DOHH2 (cell line): ENCODE measurements around the gene CYP11A1.

Source experiments
- H3F3A ChIP-seq: fragments of 200-600 bp; sonication (generic), shearing (Covaris generic); 2 replicates; pipeline ENCODE4 v1.6.0; 2016; ENCODE audit warnings: antibody characterized with exemption, mild to moderate bottlenecking; ENCODE audit not compliant: control insufficient read depth, insufficient read depth
- H3K27ac ChIP-seq: fragments of 200-600 bp; sonication (generic); 2 replicates; pipeline ENCODE4 v1.5.1; 2014; ENCODE audit warnings: low read depth, mild to moderate bottlenecking, low read length, moderate library complexity
- H3K27me3 ChIP-seq: fragments of 200-600 bp; sonication (generic); 2 replicates; pipeline ENCODE4 v1.6.1; 2014; ENCODE audit warnings: mild to moderate bottlenecking, low read length, mixed read lengths; ENCODE audit not compliant: control insufficient read depth
- H3K36me3 ChIP-seq: fragments of 200-600 bp; sonication (generic); 2 replicates; pipeline ENCODE4 v1.6.1; 2014; ENCODE audit warnings: mild to moderate bottlenecking, low read length, moderate library complexity, mixed read lengths; ENCODE audit not compliant: control insufficient read depth
- H3K4me1 ChIP-seq: fragments of 200-600 bp; sonication (generic); 2 replicates; pipeline ENCODE4 v1.6.1; 2014; ENCODE audit warnings: mild to moderate bottlenecking, low read length, mixed read lengths; ENCODE audit not compliant: control insufficient read depth
- H3K4me2 ChIP-seq: fragments of 200-600 bp; sonication (generic); 2 replicates; pipeline ENCODE4 v1.6.0; 2014; ENCODE audit warnings: mild to moderate bottlenecking, low read length, moderate library complexity
- H3K4me3 ChIP-seq: fragments of 200-600 bp; sonication (generic); 2 replicates; pipeline ENCODE4 v1.5.1; 2014; ENCODE audit warnings: mild to moderate bottlenecking, low read length, mixed read lengths
- H3K79me2 ChIP-seq: fragments of 200-600 bp; sonication (generic); 2 replicates; pipeline ENCODE4 v1.6.1; 2014; ENCODE audit warnings: mild to moderate bottlenecking, low read length, mixed read lengths; ENCODE audit not compliant: control insufficient read depth
- H3K9me2 ChIP-seq: fragments of 200-600 bp; sonication (generic); replicated peaks from 2 replicates; pipeline ENCODE4 v1.6.1; 2014; ENCODE audit warnings: mild to moderate bottlenecking, low read length, mixed read lengths; ENCODE audit not compliant: control insufficient read depth
- H3K9me3 ChIP-seq: fragments of 200-600 bp; sonication (generic); 2 replicates; pipeline ENCODE4 v1.6.1; 2014; ENCODE audit warnings: antibody characterized with exemption, low read length, mixed read lengths; ENCODE audit not compliant: control insufficient read depth, insufficient read depth
- H4K20me1 ChIP-seq: fragments of 200-600 bp; sonication (generic); 2 replicates; pipeline ENCODE4 v1.6.0; 2014; ENCODE audit warnings: low read depth, mild to moderate bottlenecking, antibody characterized with exemption, low read length, moderate library complexity; ENCODE audit not compliant: control insufficient read depth, insufficient read depth
- CTCF ChIP-seq: fragments of 200-600 bp; sonication (generic); IDR thresholded peaks from one replicate; pipeline ENCODE4 v1.5.1; 2014; ENCODE audit warnings: antibody characterized with exemption, mild to moderate bottlenecking, low read depth, low read length; ENCODE audit not compliant: poor library complexity, severe bottlenecking
- EZH2phosphoT487 ChIP-seq: fragments of 200-600 bp; sonication (generic); IDR thresholded peaks from 2 replicates; pipeline ENCODE4 v1.6.1; 2017; ENCODE audit warnings: borderline replicate concordance, mild to moderate bottlenecking, antibody characterized with exemption, low read length, moderate library complexity, mixed read lengths

CYP11A1 gene

GRCh38 chr15:74335396-74335795, 32.0 kb downstream of the CYP11A1 start:
- Histone ChIP-seq H3K9me3 (no peaks in the 10 kb centered on the region), H3K36me3 (no peaks in the 10 kb centered on the region), H3K27me3 (peaks cover 2% of the 10 kb centered on the region; the same call in 1 of the 2 replicates), H3K79me2 (no peaks in the 10 kb centered on the region), H3K9me2 (no peaks in the 10 kb centered on the region), H3K4me1 (no peaks in the 10 kb centered on the region), H4K20me1 (no peaks in the 10 kb centered on the region), H3K4me2 (no peak overlapping the region), H3K4me3 (no peak overlapping the region), H3F3A (no peaks in the 10 kb centered on the region), H3K27ac (no peak overlapping the region)
- TF ChIP-seq CTCF (no peak), EZH2phosphoT487 (no peak)

- H3K79me2 ChIP-seq = no peaks in the 10 kb centered on the region
- H3K4me2 ChIP-seq = no peak overlapping the region
- H3K36me3 ChIP-seq = no peaks in the 10 kb centered on the region
- H3K4me3 ChIP-seq = no peak overlapping the region
- H3K9me2 ChIP-seq = no peaks in the 10 kb centered on the region
- no peaks in the 10 kb centered on the region for H3K4me1 ChIP-seq
- no peak overlapping the region for H3K27ac ChIP-seq
- no peaks in the 10 kb centered on the region for H4K20me1 ChIP-seq
- peaks cover 2% of the 10 kb centered on the region; the same call in 1 of the 2 replicates for H3K27me3 ChIP-seq
- no peaks in the 10 kb centered on the region for H3K9me3 ChIP-seq
- TF ChIP-seq CTCF (no peak), EZH2phosphoT487 (no peak)
- H3F3A ChIP-seq = no peaks in the 10 kb centered on the region
Observed at GRCh38 chr15:74334127-74334526, 33.3 kb downstream of the CYP11A1 start.

- no peak overlapping the region for H3K27ac ChIP-seq
- no peaks in the 10 kb centered on the region for H4K20me1 ChIP-seq
- no peaks in the 10 kb centered on the region for H3F3A ChIP-seq
- H3K4me3 ChIP-seq = no peak overlapping the region
- H3K79me2 ChIP-seq = no peaks in the 10 kb centered on the region
- no peak for TF ChIP-seq EZH2phosphoT487
- TF ChIP-seq CTCF = no peak
- H3K9me2 ChIP-seq = no peaks in the 10 kb centered on the region
- peaks cover 2% of the 10 kb centered on the region for H3K4me1 ChIP-seq
- H3K36me3 ChIP-seq = no peaks in the 10 kb centered on the region
- H3K4me2 ChIP-seq = no peak overlapping the region
- H3K27me3 ChIP-seq = peaks cover 2% of the 10 kb centered on the region; the same call in 1 of the 2 replicates
- H3K9me3 ChIP-seq = no peaks in the 10 kb centered on the region
Observed at GRCh38 chr15:74333662-74334061, 33.8 kb downstream of the CYP11A1 start.
